GM12878 (cell line): Measurements from ENCODE around the gene SSX2IP. TPM values are rescaled to one million over a fixed set of nuclear protein-coding genes. Genes with fewer than 3 reads are reported as not detected.

Source experiments
- ATAC-seq: fragments of 200-7000 bp; cut with Tn5 transposase; 3 replicates; pipeline ENCODE4 v1.9.1; 2020; ENCODE audit warnings: mild to moderate bottlenecking, moderate library complexity
- BruUV-seq: library from RNA; stranded (reverse); fragments of 400-500 nt; replicated peaks from 2 replicates; lab custom pipeline; 2021; lab: Mats Ljungman, UMichigan
- CTCF ChIA-PET: fragments of 300-600 bp; sonication (Branson Sonifier 250); formaldehyde crosslinking; extraction: SDS; loops from one replicate; lab custom pipeline; 2021; ENCODE audit warnings: inconsistent platforms; lab: Yijun Ruan, JAX
- POLR2A ChIA-PET: fragments of 350-600 bp; formaldehyde crosslinking; extraction: SDS; loops from one replicate; lab custom pipeline; 2021; ENCODE audit warnings: inconsistent platforms; lab: Charles Lee
- RAD21 ChIA-PET: fragments of 300-600 bp; sonication (Branson Sonifier 250); formaldehyde crosslinking; loops from one replicate; lab custom pipeline; 2023; ENCODE audit warnings: antibody characterized with exemption; ENCODE audit not compliant: unreplicated experiment; lab: Charles Lee
- SMC1A ChIA-PET: fragments of 300-600 bp; sonication (Branson Sonifier 250); formaldehyde crosslinking; loops from one replicate; lab custom pipeline; 2023; ENCODE audit not compliant: unreplicated experiment, uncharacterized antibody; lab: Charles Lee
- DNase-seq: peaks from one replicate; pipeline ENCODE4 v3.0.0-alpha.2; 2011; ENCODE audit warnings: low read depth, low spot score
- FAIRE-seq: peaks from 3 replicates; lab custom pipeline; 2011; peaks lifted over from hg19 to GRCh38; lab: Jason Lieb, UNC
- H2AFZ ChIP-seq: 2 replicates; pipeline ENCODE4 v1.6.0; 2011; ENCODE audit warnings: low read depth, low read length, control low read depth; ENCODE audit not compliant: control insufficient read depth
- H3K27ac ChIP-seq: 2 replicates; pipeline ENCODE4 v1.5.1; 2011; ENCODE audit warnings: control low read depth; ENCODE audit not compliant: control insufficient read depth, insufficient read depth
- H3K27me3 ChIP-seq, 2 experiments: replicated peaks in 1 of 2; 2 replicates each; pipeline versions ENCODE4 v1.6.0 to v1.6.1; 2011; ENCODE audit warnings: low read length in 1 of 2; ENCODE audit not compliant: control insufficient read depth in 2 of 2, insufficient read depth in 2 of 2
- H3K36me3 ChIP-seq, 2 experiments: 2 replicates each; pipeline ENCODE4 v1.5.1; 2011; ENCODE audit warnings: low read length in 1 of 2; ENCODE audit not compliant: control insufficient read depth in 2 of 2, insufficient read depth in 2 of 2
- H3K4me1 ChIP-seq: 2 replicates; pipeline ENCODE4 v1.6.1; 2011; ENCODE audit warnings: mild to moderate bottlenecking, low read length, moderate library complexity, mixed read lengths; ENCODE audit not compliant: control insufficient read depth, insufficient read depth
- H3K4me2 ChIP-seq: 2 replicates; pipeline ENCODE4 v1.6.0; 2011; ENCODE audit warnings: control low read depth; ENCODE audit not compliant: control insufficient read depth, insufficient read depth
- H3K4me3 ChIP-seq: fragments of 200-600 bp; sonication (generic); 2 replicates; pipeline ENCODE4 v1.5.1; 2016
- H3K79me2 ChIP-seq: 2 replicates; pipeline ENCODE4 v1.6.0; 2011; ENCODE audit warnings: low read length; ENCODE audit not compliant: control insufficient read depth, insufficient read depth
- H3K9ac ChIP-seq: 2 replicates; pipeline ENCODE4 v1.8.0; 2011; ENCODE audit warnings: low read length, control low read depth, mixed read lengths; ENCODE audit not compliant: control insufficient read depth, insufficient read depth
- H3K9me3 ChIP-seq: replicated peaks from 3 replicates; pipeline ENCODE4 v1.5.1; 2011; ENCODE audit warnings: mild to moderate bottlenecking, low read length; ENCODE audit not compliant: control insufficient read depth, insufficient read depth
- H4K20me1 ChIP-seq: 2 replicates; pipeline ENCODE4 v1.6.0; 2011; ENCODE audit not compliant: control insufficient read depth, insufficient read depth
- CHD1 ChIP-seq: IDR thresholded peaks from 2 replicates; pipeline ENCODE4 v1.6.1; 2012; ENCODE audit warnings: low read depth, low read length, improper control_type of control experiment
- CHD4 ChIP-seq: fragments of 200-600 bp; sonication (generic); IDR thresholded peaks from 2 replicates; pipeline ENCODE4 v1.6.1; 2016; ENCODE audit warnings: mild to moderate bottlenecking
- FOXK2 ChIP-seq: fragments of 450-650 bp; IDR thresholded peaks from 2 replicates; pipeline ENCODE4 v1.6.1; 2017; ENCODE audit warnings: mild to moderate bottlenecking, moderate library complexity
- FOXM1 ChIP-seq: IDR thresholded peaks from 2 replicates; pipeline ENCODE4 v1.6.1; 2012; ENCODE audit warnings: low read depth, mild to moderate bottlenecking, inconsistent platforms, low read length, moderate library complexity
- IRF4 ChIP-seq: IDR thresholded peaks from 2 replicates; pipeline ENCODE4 v1.6.1; 2011; ENCODE audit warnings: low read depth, low read length
- MYC ChIP-seq: IDR thresholded peaks from 2 replicates; pipeline ENCODE4 v1.6.1; 2011; ENCODE audit warnings: mild to moderate bottlenecking, low read length, moderate library complexity, inconsistent platforms; ENCODE audit not compliant: insufficient read depth, insufficient replicate concordance, insufficient read length, severe bottlenecking
- NR2C1 ChIP-seq: fragments of 450-650 bp; IDR thresholded peaks from 2 replicates; pipeline ENCODE4 v1.6.1; 2017; ENCODE audit warnings: antibody characterized with exemption, mild to moderate bottlenecking, moderate library complexity
- NRF1 ChIP-seq: conservative IDR thresholded peaks from 2 replicates; pipeline ENCODE4 v1.6.1; 2011; ENCODE audit warnings: mild to moderate bottlenecking, low read depth, low read length, improper control_type of control experiment
- RB1 ChIP-seq: fragments of 450-650 bp; formaldehyde crosslinking; IDR thresholded peaks from 2 replicates; pipeline ENCODE4 v1.6.1; 2017; ENCODE audit warnings: mild to moderate bottlenecking, borderline replicate concordance
- RELA ChIP-seq: fragments of 450-650 bp; IDR thresholded peaks from 2 replicates; pipeline ENCODE4 v1.8.0; 2014; ENCODE audit warnings: borderline replicate concordance; ENCODE audit not compliant: partially characterized antibody
- RFX5 ChIP-seq: IDR thresholded peaks from 2 replicates; pipeline ENCODE4 v1.6.1; 2011; ENCODE audit warnings: low read depth, low read length, improper control_type of control experiment
- SUZ12 ChIP-seq: fragments of 200-600 bp; sonication (generic); IDR thresholded peaks from one replicate; pipeline ENCODE4 v1.6.1; 2018; ENCODE audit warnings: antibody characterized with exemption, mild to moderate bottlenecking; ENCODE audit not compliant: unreplicated experiment
- ZBED1 ChIP-seq: IDR thresholded peaks from 2 replicates; pipeline ENCODE4 v1.6.1; 2016; ENCODE audit warnings: borderline replicate concordance
- WGBS: methylation state at CpG from one replicate; pipeline ENCODE4 v1.1.6; 2016; ENCODE audit warnings: low lambda C conversion rate; ENCODE audit not compliant: insufficient replicate concordance, insufficient coverage; ENCODE audit errors: missing lambda C conversion rate; 5-methylcytosine and 5-hydroxymethylcytosine counted together
- in situ Hi-C: fragments of 300-500 bp; cut with MboI; formaldehyde crosslinking; loops from 9 replicates; pipeline ENCODE4 v1.14.3; 2018; ENCODE audit warnings: mixed read lengths
- intact Hi-C: fragments of 100-400 bp; cut with micrococcal nuclease; formaldehyde crosslinking; loops from one replicate; pipeline ENCODE4 v1.14.2; 2022; ENCODE audit not compliant: unreplicated experiment
- polyA plus RNA-seq, 11 experiments: library from polyadenylated mRNA; depleted of rRNA in 4 of 11; unstranded in 6 of 11; stranded (reverse) in 5 of 11; fragments of >200 nt; fragmentation: Nextera tagmentation in 4 of 11; fragmentation: Illumina TruSeq in 1 of 11; extraction: Ambion mirVana in 4 of 11; extraction: Trizol in 1 of 11; gene quantifications; 1 replicate in 1 of 11; 2 replicates in 10 of 11; pipeline versions ENCODE4 v1.2.1 to v1.2.3, GENCODE V29; 2011 to 2016; ENCODE audit warnings: inconsistent platforms in 2 of 11, missing spikeins in 2 of 11, low read depth in 1 of 11
- total RNA-seq, 4 experiments: library from RNA; depleted of rRNA in 3 of 4; stranded (reverse); fragments of >200 nt in 3 of 4; fragmentation: Illumina TruSeq in 1 of 4; extraction: Trizol in 1 of 4; gene quantifications; 2 replicates each; pipeline versions ENCODE4 v1.2.1 to v1.2.3, GENCODE V29; 2013 to 2021
- TF ChIP-seq, protein P1 (sequence below): IDR thresholded peaks from 2 replicates; pipeline ENCODE4 v1.6.1; 2012; ENCODE audit warnings: improper control_type of control experiment, low read depth, low read length; ENCODE audit not compliant: insufficient replicate concordance
- TF ChIP-seq, protein P2 (sequence below): IDR thresholded peaks from 2 replicates; pipeline ENCODE4 v1.6.1; 2012; ENCODE audit warnings: low read length, inconsistent platforms
- TF ChIP-seq, protein P3 (sequence below): fragments of 150-350 bp; IDR thresholded peaks from 2 replicates; pipeline ENCODE4 v1.6.1; 2014; ENCODE audit warnings: mild to moderate bottlenecking, low read depth, low read length
- TF ChIP-seq, protein P4 (sequence below): IDR thresholded peaks from 2 replicates; pipeline ENCODE4 v1.6.1; 2012; ENCODE audit warnings: low read depth, low read length, improper control_type of control experiment

SSX2IP gene
- total and polyA plus RNA-seq, 10 of the 15 experiments (the other 5 are each of a cell fraction or from before 2014, with no cell fraction given), result 3.3 to 14.0 (median 10.4) TPM

DNA sequence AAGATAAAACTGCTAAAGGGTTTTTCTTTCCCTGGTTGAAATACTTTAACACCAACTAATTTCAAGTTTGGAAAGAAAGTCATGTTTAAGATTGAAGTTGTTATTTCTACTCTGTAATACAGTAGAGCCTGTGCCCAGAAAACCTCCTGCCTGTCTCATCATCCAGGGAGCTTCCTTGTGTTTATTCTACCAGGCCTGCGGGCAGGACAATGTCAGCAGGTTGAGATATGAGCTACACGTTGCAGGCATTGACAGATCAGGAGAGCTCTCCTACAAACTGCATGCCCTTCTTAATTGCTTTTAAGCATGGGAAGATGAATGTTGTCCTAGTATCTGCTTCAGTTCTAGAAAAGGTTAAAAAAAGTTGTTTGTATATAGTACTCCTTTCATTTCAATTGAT, 72.9 kb downstream of the SSX2IP start:
- Histone ChIP-seq H3K27me3 (no peaks in the 10 kb centered on the region), H3K27ac (no peak overlapping the region), H3K4me1 (no peaks in the 10 kb centered on the region), H3K4me2 (no peak overlapping the region), H2AFZ (no peak overlapping the region), H3K79me2 (no peaks in the 10 kb centered on the region), H4K20me1 (no peaks in the 10 kb centered on the region), H3K9ac (no peak overlapping the region), H3K4me3 (no peak overlapping the region), H3K36me3 (no peaks in the 10 kb centered on the region)
- intact Hi-C loops, result no loop called here
- CTCF ChIA-PET, result no interaction called here
- ATAC-seq (no peak), DNase-seq (no peak), FAIRE-seq (no peak)
- BruUV-seq, result no TSS peak
- RAD21 ChIA-PET, result no interaction called here
- POLR2A ChIA-PET, result no interaction called here
- WGBS, result 38% methylated on average over 2 of the region's 2 CpGs
- SMC1A ChIA-PET, result interaction anchor here (0.7 to 1.4 kb wide), 3 partner anchors 137 to 228 kb away, joined by 3 to 6 read pairs (median 4); no protein-coding TSS in a partner anchor
- in situ Hi-C loops, result no loop called here
- TF ChIP-seq RFX5 (no peak), FOXK2 (no peak), SUZ12 (no peak), NRF1 (no peak), NR2C1 (no peak), CHD1 (no peak), RELA (no peak), CHD4 (no peak), FOXM1 (no peak), IRF4 (no peak), MYC (no peak), ZBED1 (no peak), RB1 (no peak)
- TF ChIP-seq, protein P1, sequence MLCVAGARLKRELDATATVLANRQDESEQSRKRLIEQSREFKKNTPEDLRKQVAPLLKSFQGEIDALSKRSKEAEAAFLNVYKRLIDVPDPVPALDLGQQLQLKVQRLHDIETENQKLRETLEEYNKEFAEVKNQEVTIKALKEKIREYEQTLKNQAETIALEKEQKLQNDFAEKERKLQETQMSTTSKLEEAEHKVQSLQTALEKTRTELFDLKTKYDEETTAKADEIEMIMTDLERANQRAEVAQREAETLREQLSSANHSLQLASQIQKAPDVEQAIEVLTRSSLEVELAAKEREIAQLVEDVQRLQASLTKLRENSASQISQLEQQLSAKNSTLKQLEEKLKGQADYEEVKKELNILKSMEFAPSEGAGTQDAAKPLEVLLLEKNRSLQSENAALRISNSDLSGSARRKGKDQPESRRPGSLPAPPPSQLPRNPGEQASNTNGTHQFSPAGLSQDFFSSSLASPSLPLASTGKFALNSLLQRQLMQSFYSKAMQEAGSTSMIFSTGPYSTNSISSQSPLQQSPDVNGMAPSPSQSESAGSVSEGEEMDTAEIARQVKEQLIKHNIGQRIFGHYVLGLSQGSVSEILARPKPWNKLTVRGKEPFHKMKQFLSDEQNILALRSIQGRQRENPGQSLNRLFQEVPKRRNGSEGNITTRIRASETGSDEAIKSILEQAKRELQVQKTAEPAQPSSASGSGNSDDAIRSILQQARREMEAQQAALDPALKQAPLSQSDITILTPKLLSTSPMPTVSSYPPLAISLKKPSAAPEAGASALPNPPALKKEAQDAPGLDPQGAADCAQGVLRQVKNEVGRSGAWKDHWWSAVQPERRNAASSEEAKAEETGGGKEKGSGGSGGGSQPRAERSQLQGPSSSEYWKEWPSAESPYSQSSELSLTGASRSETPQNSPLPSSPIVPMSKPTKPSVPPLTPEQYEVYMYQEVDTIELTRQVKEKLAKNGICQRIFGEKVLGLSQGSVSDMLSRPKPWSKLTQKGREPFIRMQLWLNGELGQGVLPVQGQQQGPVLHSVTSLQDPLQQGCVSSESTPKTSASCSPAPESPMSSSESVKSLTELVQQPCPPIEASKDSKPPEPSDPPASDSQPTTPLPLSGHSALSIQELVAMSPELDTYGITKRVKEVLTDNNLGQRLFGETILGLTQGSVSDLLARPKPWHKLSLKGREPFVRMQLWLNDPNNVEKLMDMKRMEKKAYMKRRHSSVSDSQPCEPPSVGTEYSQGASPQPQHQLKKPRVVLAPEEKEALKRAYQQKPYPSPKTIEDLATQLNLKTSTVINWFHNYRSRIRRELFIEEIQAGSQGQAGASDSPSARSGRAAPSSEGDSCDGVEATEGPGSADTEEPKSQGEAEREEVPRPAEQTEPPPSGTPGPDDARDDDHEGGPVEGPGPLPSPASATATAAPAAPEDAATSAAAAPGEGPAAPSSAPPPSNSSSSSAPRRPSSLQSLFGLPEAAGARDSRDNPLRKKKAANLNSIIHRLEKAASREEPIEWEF, result no peak
- TF ChIP-seq, protein P2, sequence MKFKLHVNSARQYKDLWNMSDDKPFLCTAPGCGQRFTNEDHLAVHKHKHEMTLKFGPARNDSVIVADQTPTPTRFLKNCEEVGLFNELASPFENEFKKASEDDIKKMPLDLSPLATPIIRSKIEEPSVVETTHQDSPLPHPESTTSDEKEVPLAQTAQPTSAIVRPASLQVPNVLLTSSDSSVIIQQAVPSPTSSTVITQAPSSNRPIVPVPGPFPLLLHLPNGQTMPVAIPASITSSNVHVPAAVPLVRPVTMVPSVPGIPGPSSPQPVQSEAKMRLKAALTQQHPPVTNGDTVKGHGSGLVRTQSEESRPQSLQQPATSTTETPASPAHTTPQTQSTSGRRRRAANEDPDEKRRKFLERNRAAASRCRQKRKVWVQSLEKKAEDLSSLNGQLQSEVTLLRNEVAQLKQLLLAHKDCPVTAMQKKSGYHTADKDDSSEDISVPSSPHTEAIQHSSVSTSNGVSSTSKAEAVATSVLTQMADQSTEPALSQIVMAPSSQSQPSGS, result no peak
- TF ChIP-seq, protein P3, sequence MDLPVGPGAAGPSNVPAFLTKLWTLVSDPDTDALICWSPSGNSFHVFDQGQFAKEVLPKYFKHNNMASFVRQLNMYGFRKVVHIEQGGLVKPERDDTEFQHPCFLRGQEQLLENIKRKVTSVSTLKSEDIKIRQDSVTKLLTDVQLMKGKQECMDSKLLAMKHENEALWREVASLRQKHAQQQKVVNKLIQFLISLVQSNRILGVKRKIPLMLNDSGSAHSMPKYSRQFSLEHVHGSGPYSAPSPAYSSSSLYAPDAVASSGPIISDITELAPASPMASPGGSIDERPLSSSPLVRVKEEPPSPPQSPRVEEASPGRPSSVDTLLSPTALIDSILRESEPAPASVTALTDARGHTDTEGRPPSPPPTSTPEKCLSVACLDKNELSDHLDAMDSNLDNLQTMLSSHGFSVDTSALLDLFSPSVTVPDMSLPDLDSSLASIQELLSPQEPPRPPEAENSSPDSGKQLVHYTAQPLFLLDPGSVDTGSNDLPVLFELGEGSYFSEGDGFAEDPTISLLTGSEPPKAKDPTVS, result no peak
- TF ChIP-seq, protein P4, sequence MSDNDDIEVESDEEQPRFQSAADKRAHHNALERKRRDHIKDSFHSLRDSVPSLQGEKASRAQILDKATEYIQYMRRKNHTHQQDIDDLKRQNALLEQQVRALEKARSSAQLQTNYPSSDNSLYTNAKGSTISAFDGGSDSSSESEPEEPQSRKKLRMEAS, result no peak
- TF ChIP-seq, all 136 proteins: peak for 0
- H3K9me3 ChIP-seq, result peaks cover 18% of the 10 kb centered on the region
